Activated CD4-positive, alpha-beta T cell treated with anti-CD3 and anti-CD28 coated beads for 4 hours (primary cell): ENCODE measurements around the gene NKAIN2.
"Not testable (repeated sequence)": the region's sequence is repeated elsewhere in the genome, so short reads cannot be mapped to it uniquely, and the experiment has no call there.

Experiments
- DNase-seq, 2 donors: peaks; one replicate each; pipeline ENCODE4 v3.0.0-alpha.2; 2020

Gene NKAIN2

DNA sequence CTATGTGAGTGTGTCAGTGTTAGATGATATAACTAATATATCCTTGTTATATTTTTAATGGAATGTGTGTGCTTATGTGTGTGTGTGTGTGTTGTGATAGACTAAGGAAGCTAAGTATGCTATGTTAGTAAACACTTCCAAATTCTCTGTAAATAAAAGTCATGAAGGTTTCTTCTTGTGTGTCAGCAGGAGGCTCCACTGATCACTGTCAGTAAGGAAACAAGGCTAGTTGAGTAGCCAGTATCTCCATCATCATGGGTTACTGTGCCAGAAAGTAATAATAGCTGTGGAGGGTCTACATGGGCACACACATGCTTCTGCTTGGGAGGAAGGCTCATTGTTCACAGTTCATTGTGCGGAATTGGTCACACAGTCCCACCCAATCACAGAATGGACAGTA lies 855.8 kb downstream of the NKAIN2 start:
- DNase-seq: no peak

DNA sequence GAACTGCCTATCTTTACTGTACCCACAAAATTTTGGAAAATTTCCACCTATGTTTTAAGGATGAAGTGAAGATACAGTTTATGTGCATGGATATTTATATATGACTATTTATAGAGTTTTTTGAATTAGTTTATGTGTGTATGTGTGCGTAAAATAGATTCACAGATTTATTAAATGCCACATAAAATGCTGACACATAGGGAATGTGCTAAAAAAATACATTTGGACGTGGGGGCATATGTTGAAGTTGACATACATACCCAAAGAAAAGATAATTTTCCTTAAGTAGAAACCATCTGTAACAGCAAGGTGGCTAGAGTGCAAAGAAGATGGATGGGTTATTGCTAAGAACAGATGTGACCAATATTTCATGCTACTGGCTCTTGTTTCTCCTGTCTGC lies 856.5 kb downstream of the NKAIN2 start:
- no peak for DNase-seq

GRCh38 chr6:124661097-124661661 lies 857.5 kb downstream of the NKAIN2 start:
- no peak for DNase-seq

DNA sequence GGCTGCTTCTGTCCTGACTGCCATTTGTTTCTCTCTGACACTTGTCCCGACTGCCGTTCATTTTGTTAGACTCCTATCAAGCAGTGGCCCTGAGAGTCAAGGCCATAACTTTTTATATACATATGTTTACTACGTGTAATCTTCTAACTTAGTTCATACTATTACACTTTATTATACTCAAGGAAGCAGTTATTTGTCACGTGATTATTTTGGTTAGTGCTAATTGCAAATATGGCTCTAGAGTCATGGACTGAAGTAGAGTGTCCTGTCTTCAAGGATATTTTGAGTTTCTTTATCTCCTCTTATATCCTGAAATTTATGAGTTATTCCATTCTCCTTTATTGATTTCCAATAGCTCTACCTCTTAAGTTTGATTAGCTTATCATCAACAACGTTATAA lies 864.4 kb downstream of the NKAIN2 start:
- no peak for DNase-seq

GRCh38 chr6:124669713-124670480 lies 866.2 kb downstream of the NKAIN2 start:
- no peak for DNase-seq

GRCh38 chr6:124670801-124671200 lies 867.1 kb downstream of the NKAIN2 start:
- no peak for DNase-seq

DNA sequence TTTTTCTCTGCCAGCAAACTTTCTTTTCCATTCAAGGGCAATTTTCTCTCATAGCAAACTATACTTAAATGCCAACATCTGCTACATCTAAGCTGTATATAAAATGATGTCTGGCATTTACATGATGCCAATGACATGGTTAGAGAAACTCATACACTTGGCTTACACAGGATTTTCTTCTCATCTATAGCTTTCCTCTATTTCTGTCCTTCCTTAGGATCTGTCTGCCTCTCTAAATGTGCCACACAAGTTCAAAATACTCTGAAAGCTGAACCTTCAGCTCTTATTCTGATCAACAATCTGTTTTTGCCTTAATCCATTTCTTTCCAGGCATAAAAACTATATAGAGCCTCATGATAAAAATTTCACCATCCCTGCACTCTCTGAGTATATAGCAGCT lies 867.7 kb downstream of the NKAIN2 start:
- no peak for DNase-seq

GRCh38 chr6:124674042-124674441 lies 870.4 kb downstream of the NKAIN2 start:
- no peak for DNase-seq

- DNase-seq: no peak
Observed at GRCh38 chr6:124676033-124676432, 872.4 kb downstream of the NKAIN2 start.

DNA sequence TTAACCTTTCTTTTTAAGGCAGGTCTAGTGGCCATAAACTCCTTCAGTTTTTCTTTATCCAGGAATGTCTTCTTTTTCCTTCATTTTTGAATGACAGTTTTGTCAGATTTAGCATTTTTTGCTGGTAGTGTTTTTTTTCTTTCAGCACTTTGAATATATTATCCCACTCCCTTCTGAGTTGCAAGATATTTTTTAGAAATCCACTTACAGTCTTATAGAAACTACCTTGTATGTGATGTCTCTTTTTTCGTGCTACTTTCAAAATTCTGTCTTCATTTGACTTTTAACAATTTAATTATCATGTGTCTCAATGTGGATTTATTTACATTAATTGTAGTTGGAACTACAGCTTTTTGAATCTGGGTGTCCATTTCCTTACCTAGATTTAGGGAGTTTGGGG lies 874.2 kb downstream of the NKAIN2 start:
- DNase-seq: no peak

GRCh38 chr6:124679387-124679786 lies 875.7 kb downstream of the NKAIN2 start:
- DNase-seq: no peak

DNA sequence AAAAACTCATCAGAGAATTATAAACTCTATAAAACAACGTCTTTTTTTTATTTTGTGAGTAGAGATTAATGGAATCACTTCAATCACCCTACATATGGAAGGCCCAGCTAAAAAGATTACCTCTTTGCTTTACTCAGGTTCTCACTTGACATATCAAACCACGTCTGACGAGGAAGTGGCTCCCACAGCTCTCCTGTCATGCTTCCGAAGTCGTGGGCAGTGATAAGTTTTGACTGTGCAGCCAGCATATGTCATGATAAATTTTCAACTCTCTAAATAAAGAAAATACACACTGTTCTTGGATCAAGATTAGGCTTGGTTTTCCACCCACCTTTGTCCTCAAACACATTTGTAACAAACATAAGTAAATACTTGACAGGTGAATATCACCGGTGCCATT lies 879.1 kb downstream of the NKAIN2 start:
- DNase-seq: no peak

DNA sequence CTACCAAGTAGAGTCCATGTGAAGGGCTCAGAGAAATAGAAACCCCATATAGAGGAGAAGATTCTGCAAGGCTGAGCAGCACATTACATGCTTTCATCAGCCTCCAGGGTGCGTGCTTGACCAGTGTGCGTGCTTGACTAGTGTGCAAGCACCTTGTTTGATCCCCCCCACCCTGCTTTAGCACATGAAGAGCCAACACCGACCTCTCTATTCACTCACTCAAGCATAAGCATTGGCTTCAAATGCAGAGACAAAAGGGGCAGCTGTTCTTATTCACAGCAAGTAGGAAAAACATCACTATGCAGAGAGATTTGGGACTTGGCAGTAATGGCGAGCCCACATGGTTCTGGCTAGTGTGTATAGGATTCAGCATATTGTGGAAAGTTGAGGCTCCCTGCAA lies 879.8 kb downstream of the NKAIN2 start:
- DNase-seq: no peak

GRCh38 chr6:124684621-124685020 lies 881.0 kb downstream of the NKAIN2 start:
- no peak for DNase-seq

DNA sequence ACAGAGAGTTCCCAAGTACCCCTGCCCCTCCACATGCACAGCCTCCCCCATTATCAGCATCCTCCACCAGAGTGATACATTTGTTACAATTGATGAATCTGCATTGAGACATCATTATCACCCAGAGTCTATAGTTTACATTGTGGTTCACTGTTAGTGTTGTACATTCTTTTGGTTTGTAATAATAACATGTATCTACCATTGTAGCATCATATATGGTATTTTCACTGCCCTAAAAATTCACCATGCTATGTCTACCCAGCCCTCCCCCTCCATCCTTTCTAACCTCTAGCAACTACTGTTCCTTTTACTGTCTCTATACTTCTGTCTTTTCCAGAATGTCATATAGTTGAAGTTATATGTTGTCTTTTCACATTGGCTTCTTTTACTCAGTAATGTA lies 884.7 kb downstream of the NKAIN2 start:
- DNase-seq: no peak

- DNase-seq: no peak
Observed at GRCh38 chr6:124694139-124694705, 890.6 kb downstream of the NKAIN2 start.

- no peak for DNase-seq
Observed at GRCh38 chr6:124699038-124699437, 895.4 kb downstream of the NKAIN2 start.

DNA sequence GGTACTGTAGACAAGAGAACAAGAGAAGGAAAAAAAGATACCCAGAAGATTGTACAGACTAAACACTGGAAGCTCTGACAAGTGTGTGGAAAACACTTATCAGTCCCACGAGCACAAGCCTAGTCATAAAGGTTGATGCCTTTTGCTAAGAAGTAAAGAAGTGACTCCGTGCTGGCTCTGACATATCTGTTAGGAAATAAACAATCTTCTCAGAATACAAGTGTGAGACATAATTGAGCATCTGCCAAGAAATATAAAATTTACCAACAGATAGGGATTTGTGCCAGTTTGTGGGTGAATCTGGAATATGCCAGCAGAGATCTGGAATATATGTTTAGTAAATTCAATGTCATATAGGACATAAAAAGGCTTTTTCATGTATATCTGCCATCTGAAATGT lies 899.9 kb downstream of the NKAIN2 start:
- no peak for DNase-seq

DNA sequence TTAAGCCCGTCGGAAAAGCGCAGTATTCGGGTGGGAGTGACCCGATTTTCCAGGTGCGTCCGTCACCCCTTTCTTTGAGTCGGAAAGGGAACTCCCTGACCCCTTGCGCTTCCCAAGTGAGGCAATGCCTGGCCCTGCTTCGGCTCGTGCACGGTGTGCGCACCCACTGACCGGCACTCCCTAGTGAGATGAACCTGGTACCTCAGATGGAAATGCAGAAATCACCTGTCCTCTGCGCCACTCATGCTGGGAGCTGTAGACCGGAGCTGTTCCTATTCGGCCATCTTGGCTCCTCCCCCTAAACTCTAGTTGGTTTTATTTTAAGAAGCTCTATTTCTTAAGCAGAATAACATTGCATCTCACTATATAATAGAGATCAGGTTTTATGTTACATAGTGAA lies 908.9 kb downstream of the NKAIN2 start:
- DNase-seq: not testable (repeated sequence)

GRCh38 chr6:124714728-124715127 lies 911.1 kb downstream of the NKAIN2 start:
- DNase-seq: no peak

GRCh38 chr6:124719913-124720312 lies 916.2 kb downstream of the NKAIN2 start:
- no peak for DNase-seq

DNA sequence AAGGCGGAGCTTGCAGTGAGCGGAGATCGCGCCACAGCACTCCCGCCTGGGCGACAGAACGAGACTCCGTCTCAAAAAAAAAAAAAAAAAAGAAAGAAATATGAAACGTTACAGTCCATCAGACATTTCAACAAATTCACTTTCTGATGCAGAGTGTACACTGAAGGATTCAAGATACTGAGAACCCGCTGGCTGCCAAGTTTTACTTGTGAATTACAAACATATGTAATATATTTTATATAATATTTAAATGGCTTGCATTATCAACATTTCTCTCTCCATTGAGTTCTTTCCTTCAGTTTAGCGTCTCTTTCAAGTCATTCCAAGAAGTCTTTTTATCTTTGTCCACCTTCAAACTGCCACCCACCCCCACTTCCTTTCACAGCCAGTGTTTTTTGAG lies 917.7 kb downstream of the NKAIN2 start:
- DNase-seq: no peak

- no peak for DNase-seq
Observed at GRCh38 chr6:124722141-124722878, 918.6 kb downstream of the NKAIN2 start.

DNA sequence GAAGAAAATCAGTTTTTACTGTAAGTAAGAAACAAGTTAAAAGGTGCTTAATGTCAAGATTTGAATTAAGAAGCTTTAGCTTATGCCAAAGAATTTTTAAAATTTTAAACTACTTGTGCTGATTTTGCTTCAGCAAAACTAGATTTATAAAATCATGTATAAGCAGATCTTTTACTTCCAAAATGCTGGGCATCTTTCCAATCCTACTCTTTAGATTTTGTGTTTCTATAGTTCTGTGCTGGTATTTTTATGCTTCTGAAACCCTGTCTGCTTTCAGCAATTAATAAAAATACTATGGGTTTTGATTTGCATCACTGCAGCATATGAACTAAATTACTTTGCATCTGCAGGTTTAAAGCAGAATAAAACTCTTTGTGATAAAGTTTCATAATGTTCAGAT lies 920.0 kb downstream of the NKAIN2 start:
- DNase-seq: no peak
